AG08395 (cell line): ENCODE results near the gene SPAM1.
"Not testable (repeated sequence)": the region's sequence is repeated elsewhere in the genome, so short reads cannot be mapped to it uniquely, and the experiment has no call there.

Experiments used
- DNase-seq: peaks from one replicate; pipeline ENCODE4 v3.0.0; 2012; ENCODE audit warnings: mixed read lengths, low spot score

SPAM1 gene, protein sequence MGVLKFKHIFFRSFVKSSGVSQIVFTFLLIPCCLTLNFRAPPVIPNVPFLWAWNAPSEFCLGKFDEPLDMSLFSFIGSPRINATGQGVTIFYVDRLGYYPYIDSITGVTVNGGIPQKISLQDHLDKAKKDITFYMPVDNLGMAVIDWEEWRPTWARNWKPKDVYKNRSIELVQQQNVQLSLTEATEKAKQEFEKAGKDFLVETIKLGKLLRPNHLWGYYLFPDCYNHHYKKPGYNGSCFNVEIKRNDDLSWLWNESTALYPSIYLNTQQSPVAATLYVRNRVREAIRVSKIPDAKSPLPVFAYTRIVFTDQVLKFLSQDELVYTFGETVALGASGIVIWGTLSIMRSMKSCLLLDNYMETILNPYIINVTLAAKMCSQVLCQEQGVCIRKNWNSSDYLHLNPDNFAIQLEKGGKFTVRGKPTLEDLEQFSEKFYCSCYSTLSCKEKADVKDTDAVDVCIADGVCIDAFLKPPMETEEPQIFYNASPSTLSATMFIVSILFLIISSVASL

DNA sequence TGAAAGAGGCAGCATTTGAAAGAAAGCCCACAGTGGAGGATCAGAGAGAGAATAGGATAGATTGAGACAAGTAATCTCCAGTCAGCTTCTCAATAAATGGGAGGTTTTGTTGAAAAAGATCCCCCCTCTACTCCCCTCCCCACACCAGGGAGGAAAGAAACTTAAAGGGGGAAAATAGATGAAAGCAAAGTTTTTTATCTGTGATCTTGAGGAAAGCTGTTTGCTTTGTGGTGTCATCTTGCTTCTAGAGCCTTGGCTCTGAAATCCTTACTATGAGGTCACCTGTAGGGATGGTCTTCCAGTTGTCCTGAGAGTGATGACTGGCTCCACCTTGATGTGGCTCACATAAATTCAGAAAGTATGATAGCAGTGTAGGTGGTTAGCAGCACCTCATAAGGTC, at the start of gene SPAM1:
SPAM1 (plus strand) TSS at position 301 of the 400 bp plus-strand sequence. CDS start 28,330 bp downstream, outside the sequence.
- DNase-seq = no peak

DNA sequence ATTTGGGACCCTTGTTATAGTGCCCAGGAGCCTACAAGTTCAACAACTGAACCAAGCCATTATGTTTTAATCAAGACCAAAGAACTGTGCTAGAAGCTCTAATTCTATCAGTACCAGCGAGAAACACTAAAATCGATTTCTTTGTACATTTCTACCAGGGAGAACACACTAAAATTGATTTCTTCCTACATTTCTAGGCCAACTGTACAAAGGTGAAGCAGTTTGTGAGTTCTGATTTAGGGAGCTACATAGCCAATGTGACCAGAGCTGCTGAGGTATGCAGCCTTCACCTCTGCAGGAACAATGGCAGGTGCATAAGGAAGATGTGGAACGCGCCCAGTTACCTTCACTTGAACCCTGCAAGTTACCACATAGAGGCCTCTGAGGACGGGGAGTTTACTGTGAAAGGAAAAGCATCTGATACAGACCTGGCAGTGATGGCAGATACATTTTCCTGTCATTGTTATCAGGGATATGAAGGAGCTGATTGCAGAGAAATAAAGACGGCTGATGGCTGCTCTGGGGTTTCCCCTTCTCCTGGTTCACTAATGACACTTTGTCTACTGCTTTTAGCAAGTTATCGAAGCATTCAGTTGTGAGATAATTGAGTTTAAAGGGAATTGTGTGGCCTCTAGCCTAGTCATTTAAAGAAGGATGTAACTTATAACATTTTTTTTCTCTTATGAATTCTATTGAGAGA, 48.3 kb upstream of the SPAM1 start:
- no peak for DNase-seq

DNA sequence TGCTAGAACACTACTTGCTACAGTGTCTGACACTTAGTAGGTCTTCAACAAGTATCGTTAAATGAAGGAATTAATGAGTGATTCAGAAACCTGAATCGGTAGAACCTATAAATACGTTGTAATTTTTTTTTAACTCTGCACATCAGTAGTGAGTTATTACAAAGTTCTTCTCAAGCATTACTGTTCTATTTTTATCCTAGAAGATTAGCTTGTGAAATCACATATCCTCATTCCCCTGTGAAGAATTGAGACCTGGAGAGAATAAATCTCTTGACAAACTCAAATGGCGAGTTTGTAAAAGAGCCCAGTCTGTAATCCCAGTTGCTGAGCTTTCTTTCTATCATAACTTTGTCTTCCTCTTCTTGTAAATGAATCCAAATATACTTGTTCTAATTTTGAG, 45.4 kb upstream of the SPAM1 start:
- no peak for DNase-seq

DNA sequence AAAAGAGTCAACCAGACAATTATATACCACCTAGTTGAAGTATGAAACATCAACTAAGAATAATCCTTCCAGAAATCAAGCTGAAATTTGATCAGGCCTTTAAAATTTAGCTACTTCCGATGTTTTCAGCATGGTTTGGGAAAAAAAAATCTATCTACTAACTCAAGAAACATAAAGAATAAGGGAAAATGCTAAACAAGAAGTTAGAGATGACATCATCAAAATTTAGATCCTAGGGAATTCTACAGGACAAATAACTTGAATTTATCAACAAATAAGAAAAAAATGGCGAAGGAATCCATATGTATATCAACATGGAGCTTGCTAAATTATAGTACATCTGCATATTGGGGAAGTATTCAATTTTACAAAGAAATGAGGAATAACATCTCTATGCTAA, 43.7 kb upstream of the SPAM1 start:
- no peak for DNase-seq

DNA sequence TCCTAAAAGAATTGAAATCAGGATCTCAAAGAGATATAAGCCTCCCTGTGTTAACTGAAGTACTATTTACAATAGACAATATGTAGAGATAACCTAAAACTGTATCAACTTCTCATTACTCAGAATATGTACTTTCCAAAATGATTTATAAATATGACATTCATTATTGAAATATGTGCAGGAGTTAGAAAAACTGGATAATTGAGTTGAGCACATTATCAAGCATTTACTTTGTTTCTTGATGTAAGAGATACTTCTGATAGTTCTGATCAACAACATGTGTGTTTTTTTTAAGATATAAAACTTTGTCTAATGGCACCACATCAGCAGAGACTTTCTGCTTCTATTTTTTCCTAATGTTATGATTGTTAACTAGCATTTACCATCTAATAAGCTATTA, 41.9 kb upstream of the SPAM1 start:
- no peak for DNase-seq

DNA sequence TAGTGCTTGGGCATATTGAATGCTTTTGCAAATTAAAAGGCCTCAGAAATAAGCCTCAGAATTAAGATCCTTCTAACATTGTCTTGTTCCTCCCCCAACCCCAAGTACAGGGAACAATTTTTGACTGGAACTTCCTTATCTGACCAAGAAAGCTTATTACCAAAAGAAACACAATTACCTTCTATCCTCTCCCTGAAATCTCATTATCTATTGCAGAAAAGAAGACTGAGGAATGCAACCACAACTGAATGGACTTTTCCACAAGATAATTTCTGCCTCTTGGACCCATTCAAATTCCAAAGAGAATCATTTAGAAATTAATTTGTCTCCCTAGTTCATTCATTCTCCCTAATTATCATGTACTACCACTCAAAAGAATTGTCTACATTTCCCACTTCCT, 36.8 kb upstream of the SPAM1 start:
- no peak for DNase-seq

DNA sequence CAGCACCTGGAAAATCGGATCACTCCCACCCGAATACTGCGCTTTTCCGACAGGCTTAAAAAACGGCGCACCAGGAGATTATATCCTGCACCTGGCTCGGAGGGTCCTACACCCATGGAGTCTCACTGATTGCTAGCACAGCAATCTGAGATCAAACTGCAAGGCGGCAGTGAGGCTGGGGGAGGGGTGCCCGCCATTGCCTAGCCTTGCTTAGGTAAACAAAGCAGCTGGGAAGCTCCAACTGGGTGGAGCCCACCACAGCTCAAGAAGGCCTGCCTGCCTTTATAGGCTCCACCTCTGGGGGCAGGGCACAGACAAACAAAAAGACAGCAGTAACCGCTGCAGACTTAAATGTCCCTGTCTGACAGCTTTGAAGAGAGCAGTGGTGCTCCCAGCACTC, 30.3 kb upstream of the SPAM1 start:
- DNase-seq = not testable (repeated sequence)

DNA sequence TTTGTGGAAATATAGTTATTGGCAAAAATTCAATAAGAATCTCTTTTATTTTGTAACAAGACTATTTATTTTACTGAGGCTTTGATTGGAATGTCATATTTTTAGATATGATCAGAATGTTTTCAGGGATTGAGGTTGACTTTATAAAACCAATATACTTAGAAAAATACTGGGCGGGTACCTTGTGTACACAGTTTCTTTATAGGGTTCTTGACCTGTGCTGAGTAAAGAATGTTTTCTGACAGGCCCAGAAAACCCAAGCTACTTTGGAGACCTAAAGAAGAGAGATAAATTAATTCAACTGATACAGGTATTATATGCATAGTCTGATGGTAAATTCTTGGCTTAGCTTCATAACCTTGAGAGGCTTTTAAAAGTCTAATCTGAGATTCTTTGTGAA, 23.9 kb upstream of the SPAM1 start:
- no peak for DNase-seq

DNA sequence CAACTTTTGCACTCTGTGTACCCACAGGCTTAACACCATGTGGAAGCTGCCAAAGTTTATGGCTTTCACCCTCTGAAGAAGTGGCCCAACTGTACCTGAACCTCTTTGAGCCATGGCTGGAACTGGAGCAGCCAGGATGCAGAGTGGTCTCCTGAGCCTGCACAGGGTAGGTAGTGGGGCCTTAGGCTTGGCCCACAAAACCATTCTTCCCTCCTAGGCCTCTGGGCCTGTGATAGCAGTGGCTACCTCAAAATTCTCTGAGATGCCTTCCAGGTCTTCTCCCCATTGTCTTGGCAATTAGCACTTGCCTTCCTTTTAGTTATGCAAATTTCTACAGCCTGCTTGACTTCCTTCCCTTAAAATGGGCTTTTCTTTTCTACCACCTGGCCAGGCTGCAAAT, 19.3 kb upstream of the SPAM1 start:
- no peak for DNase-seq

DNA sequence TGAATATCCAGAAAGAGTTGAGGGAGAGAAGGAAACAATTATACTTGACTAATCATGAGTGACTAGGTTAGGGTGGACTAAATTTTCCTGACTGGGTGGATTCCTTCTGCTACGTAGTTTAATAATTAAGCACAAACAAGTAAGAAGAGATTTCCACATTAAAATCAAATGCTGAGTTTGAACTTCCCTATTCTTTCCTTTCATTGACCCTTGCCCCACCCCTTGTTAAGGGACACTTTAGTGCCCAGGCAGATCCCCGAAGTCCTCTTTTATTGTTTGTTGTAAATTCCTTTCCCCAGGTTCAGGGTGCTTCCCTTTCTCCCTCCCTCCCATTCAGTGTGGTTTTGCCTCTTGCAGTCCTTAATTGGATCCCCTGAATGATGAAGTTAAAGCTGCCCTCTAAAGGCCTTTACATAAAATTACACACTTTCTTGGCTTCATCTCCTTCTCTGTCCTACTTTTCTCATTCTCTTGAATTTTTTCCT, 8.8 kb upstream of the SPAM1 start:
- DNase-seq = no peak

DNA sequence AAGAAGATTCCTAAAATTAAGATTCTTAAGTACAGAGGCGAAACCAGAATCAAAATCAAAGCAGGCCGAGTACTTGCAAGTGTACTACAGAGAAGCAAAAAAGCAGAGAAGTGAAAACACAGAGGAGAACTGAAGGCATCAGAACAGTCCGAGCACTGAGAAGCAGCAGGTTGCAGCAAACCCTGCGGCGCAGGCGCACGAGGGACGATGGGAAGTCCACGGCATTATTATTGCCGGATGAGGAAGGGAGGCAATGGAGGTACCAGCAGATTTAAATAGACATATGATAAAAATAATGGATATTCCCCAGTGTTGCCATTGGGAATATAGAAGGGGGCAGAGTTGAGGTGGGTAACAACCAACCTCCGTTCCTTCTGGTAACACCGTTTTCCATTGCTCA, 7.2 kb upstream of the SPAM1 start:
- no peak for DNase-seq

DNA sequence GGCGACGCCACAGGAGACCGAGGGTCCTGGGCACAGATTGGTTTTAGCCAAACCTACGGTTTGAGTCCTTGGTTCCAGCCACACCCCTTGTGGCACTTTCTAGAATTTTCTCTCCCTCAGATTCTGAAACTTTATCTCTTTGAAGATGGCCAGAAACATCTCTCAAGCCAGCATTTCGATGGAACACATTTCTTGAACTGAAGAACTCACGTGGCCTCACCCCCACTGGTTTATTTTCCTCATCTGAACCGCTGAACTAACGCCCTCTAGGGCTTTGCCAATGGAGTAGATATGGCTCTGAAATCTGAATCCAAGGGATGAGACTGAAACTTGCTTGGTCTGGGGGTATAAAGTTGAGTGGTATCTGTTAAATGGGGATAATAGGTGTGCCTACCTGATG, 6.7 kb upstream of the SPAM1 start:
- DNase-seq = no peak

DNA sequence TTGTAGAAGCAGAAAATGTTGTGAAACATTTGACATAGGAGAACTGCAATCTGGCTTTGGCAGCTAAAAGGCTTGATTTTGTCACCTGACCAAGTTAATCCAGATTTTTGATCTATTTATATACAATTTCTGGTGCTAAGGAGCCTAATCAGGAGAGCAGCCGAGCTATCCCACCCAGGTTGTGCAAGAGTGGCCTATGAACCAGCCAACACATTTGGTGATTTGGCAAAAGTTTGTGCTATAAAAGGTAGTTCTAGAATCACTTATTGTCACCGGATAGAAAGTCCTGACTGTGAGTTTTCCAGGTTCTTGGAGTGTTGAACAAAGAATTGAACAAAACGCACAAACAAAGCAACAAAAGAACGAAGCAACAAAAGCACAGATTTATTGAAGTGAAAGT, 1.4 kb upstream of the SPAM1 start:
- DNase-seq = no peak

DNA sequence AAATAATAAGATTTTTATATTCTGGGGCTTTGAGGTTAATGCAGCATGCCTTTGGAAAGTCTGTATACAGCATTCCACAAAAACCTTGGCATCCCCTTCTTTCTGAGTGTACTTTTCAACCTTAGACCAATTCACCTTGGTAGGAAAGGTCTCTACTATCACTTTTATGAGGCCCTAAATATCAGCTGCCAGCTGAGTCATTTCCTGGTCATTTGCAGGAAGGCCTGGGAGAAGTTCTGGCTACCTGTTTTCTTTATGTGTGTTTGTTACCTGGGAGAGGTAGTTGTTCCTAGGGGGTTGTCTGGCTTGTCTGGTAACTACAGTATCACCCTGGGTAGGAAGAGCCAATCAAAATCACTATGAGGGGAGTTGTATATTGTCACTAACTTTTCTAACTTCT, 4.1 kb downstream of the SPAM1 start:
- DNase-seq = no peak

DNA sequence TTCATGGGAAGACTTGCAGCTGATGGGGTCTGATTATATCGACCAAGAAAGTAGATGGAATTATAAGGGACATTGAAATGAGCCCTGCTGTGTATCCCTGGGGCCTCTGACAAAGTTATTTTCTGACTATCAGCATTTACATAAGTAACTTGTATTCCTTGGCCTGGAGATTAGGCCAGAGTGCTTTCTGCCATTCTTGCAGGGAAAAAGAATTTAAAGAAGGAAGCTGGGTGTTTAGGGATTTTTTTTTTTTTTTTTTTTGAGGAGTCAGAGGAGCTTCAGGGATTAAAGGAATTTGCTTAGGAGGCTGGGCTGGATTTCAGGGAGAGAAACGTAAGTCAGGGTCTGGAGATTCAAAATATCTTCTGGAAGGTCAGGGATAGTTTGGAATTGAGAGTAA, 4.6 kb downstream of the SPAM1 start:
- DNase-seq = no peak

DNA sequence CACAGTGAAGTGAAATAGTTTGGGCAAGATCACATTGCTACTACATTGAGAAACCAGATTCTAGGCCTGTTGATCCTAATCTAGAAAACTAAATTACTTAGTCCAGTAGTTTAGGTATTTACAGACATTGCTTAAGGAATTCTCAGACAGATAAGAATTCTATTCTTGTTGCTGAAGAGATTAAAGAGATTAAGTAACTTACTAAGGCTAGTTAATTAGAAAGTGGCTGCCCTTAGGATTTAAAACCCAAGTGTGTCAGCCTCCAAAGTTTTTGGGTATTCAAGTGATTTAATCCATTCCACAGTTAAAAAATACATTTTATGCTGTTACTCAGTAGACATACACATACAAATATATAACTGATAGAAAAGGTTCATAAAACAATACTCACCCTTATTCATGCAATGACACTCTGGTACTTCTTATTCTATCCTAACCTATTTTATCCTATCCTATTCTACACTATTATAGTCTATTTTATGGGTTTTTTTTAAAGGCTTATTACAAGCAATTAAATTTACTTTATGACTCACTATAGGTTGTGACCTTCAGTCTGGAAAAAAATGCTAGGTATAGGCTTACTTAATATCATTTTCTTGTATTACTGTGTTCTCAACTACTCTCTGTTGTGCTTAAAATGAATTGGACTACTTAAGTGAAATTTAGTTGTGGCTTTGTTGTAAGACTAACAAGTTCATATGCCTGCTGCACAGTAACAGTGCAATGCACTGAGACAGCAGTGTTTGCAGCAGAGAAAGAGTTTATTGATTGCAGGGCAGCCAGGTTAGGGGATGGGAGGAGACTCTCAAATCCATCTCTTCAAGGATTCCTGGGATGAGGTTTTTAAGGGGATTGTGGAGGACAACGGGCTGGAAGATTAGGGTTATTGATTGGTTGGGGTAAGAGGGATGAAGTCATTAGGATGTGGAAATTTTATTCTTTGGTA, 10.7 kb downstream of the SPAM1 start:
- DNase-seq = no peak

DNA sequence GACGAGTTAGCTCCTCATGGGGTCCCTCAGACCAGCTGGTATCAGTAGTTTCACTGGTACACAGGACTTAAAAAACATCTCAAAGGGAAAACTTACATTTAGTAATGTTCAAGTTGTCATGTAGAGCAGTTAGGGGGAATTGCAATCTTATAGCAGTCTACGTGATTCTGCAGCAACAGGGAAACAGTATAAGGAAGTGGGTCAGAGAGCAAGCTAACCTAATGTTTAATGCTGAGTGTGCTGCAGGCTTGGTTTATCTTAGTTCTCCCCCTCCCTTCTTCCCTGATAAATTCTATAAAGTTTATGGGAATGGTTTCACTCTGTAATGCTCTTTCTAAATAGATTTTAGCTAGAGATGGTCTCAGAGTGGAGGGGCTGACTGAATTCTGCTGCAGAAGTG, 11.3 kb downstream of the SPAM1 start:
- DNase-seq = no peak

DNA sequence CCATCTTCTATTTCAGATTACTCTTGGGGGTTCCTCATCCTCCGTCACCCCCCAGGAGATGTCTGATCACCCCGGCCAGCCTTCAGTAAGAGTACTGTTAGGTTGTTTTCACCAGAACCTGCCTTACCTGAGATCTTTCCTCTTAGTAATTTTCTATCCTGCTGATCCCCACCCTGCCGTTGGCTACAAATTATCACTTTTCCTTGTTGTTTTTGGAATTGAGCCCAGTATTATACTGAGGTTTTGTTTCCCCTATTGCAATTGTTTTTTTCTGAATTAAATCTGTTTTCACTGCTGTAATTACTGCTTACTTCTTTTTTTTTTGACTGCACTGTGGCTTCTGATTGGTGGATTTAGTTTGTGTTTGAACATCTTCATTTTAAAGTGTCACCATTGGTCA, 14.7 kb downstream of the SPAM1 start:
- no peak for DNase-seq

DNA sequence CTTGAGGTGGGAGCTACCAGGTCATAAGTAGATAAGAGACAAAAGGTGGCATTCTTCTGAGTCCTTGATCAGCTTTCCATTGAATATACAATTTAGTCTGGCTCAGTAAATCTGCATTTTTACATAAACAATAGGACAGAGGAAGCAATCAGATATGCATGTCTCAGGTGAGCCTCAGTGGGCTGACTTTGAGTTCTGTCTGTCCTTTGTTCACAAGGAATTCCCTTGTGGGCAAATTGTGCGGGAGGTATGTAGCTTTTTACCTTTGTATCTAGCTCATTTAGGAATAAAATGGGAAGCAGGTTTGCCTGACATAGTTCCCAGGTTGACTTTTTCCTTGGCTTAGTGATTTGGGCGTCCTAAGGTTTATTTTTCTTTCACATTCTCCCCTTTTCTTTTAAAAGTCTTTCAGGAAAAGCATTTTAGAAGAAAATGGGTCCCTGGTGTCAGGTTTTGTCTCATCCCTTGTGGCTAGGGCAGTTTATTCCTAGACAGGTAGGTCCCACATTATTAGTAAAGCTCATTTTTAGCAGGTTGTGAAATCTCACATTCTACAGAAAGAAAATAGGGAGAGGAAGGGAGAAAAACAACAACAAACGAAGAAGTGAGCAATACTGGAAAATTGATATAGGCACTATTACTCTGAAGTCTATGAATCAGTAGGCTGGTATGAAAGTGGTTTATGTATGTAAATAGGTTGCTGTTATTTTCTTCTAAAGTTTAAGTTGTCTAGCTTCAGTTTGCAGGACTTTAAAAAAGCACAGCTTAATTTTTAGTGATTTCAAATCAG, 16.5 kb downstream of the SPAM1 start:
- no peak for DNase-seq

DNA sequence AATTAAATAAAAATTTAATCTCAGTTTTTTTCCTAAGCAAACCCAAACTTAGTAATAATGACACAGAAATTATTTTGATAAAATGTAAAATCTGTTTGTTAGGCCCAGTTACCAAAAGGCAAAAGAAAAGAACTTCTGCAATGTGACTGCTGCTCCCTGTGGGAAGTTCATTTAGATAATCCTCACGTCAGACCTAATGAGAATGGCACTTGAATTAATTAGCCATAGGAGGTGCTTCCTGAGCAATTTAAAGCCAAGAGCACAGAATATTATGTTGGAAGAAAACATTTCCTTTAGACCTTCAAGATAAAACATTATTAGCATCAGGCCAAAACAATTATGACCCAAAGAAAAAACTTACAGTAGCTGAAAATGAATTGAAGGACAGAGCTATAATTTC, 19.4 kb downstream of the SPAM1 start:
- DNase-seq = no peak

DNA sequence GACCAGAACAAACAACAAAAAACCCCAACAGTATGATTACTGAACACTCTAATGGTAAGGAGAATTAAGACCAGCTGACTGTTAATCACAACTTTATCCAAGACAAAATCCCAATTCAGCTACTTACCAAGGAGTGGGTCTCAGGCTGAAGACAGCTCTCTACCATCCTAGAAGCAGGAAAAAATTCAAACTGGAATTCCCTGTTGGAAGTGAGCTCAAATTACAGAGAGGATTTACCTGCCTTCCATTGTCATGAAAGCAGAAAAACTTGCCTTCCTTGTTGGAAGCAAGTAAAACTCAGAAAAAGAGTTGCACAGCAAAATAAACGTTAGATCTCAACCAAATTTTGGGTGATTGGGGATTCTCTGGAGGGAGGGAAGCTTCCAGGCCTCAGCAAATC, 20.9 kb downstream of the SPAM1 start:
- no peak for DNase-seq
